Skin of body (tissue), 2 donors: ENCODE results near the gene POLR3G. TPM values are rescaled to one million over a fixed set of nuclear protein-coding genes. Genes with fewer than 3 reads are reported as not detected.

Source experiments
- DNase-seq: peaks from one replicate; lab custom pipeline; 2025; lab: John Stamatoyannopoulos, UW
- total RNA-seq: library from RNA; depleted of rRNA; stranded (reverse); fragments of >200 nt; gene quantifications from one replicate; pipeline ENCODE4 v1.2.3, GENCODE V29; 2014

POLR3G gene
- total RNA-seq, 1 donor from 2014 or later: 2.4 TPM

- DNase-seq: no peak
These were observed 28.9 kb downstream of the POLR3G start for GRCh38 chr5:90503596-90503995.

- DNase-seq: no peak
These were observed 30.1 kb downstream of the POLR3G start for GRCh38 chr5:90504743-90505142.

GRCh38 chr5:90506221-90506620 is 31.6 kb downstream of the POLR3G start:
- DNase-seq: no peak

- DNase-seq: no peak
These were observed 35.8 kb downstream of the POLR3G start for GRCh38 chr5:90510438-90510837.

- no peak for DNase-seq
These were observed 39.9 kb downstream of the POLR3G start for GRCh38 chr5:90514520-90514919.

GRCh38 chr5:90518661-90519060 is 44.0 kb downstream of the POLR3G start:
- no peak for DNase-seq

GRCh38 chr5:90519081-90519480 is 44.4 kb downstream of the POLR3G start:
- no peak for DNase-seq

- DNase-seq: peak; percentile 68
These were observed 54.0 kb downstream of the POLR3G start for GRCh38 chr5:90528601-90529193.

GRCh38 chr5:90529194-90529938 is 54.7 kb downstream of the POLR3G start, which contains the start of gene LYSMD3:
Gene LYSMD3 (minus strand): TSS chr5:90529584. CDS start chr5:90525289, 4,295 bp downstream.
- DNase-seq: peak; percentile 97

GRCh38 chr5:90529939-90530677 is 55.4 kb downstream of the POLR3G start:
- DNase-seq: peak; percentile 86

GRCh38 chr5:90530736-90531487 is 56.2 kb downstream of the POLR3G start:
- DNase-seq: no peak

GRCh38 chr5:90533794-90534193 is 59.1 kb downstream of the POLR3G start:
- no peak for DNase-seq

- no peak for DNase-seq
These were observed 60.3 kb downstream of the POLR3G start for GRCh38 chr5:90534922-90535321.

- no peak for DNase-seq
These were observed 68.3 kb downstream of the POLR3G start for GRCh38 chr5:90542827-90543519.

GRCh38 chr5:90545511-90545910 is 70.8 kb downstream of the POLR3G start:
- DNase-seq: no peak

GRCh38 chr5:90546216-90546837 is 71.7 kb downstream of the POLR3G start:
- peak; percentile 7 for DNase-seq

GRCh38 chr5:90547072-90547536 is 72.4 kb downstream of the POLR3G start:
- DNase-seq: no peak

GRCh38 chr5:90548069-90548593 is 73.5 kb downstream of the POLR3G start:
- DNase-seq: no peak

- DNase-seq: no peak
These were observed 74.6 kb downstream of the POLR3G start for GRCh38 chr5:90549223-90549622.

- no peak for DNase-seq
These were observed 75.1 kb downstream of the POLR3G start for GRCh38 chr5:90549729-90550275.
